Transverse colon (tissue), 4 donors: Measurements from ENCODE around the gene IKZF3.

Experiments used
- CTCF ChIP-seq, 5 experiments: fragments of 200-600 bp in 3 of 5; fragments of 450-650 bp in 2 of 5; sonication (generic) in 3 of 5; IDR thresholded peaks; 1 replicate in 2 of 5; 2 replicates in 3 of 5; pipeline ENCODE4 v1.5.1; 2016 to 2017; ENCODE audit warnings: antibody characterized with exemption in 5 of 5, inconsistent platforms in 3 of 5, mild to moderate bottlenecking in 2 of 5, moderate library complexity in 1 of 5
- EP300 ChIP-seq: sonication (generic); formaldehyde crosslinking; IDR thresholded peaks from one replicate; pipeline ENCODE4 v1.6.1; 2017; ENCODE audit warnings: antibody characterized with exemption, low read depth
- POLR2AphosphoS5 ChIP-seq, 3 donors: sonication (generic); formaldehyde crosslinking; IDR thresholded peaks; one replicate each; pipeline ENCODE4 v1.6.1; 2016; ENCODE audit warnings: antibody characterized with exemption in 3 of 3

GRCh38 chr17:39828443-39828842, 35.7 kb downstream of the IKZF3 start:
- TF ChIP-seq CTCF (IDR thresholded peaks at IDR 0.05): no peak
- no peak for TF ChIP-seq EP300
- no peak for TF ChIP-seq POLR2AphosphoS5 (IDR thresholded peaks at IDR 0.05)
